Breast epithelium (tissue), 3 donors: ENCODE results near the gene TOX2.

Source experiments
- POLR2A ChIP-seq: fragments of 450-650 bp; IDR thresholded peaks from one replicate; pipeline ENCODE4 v1.6.1; 2016; ENCODE audit warnings: antibody characterized with exemption, mild to moderate bottlenecking, moderate library complexity
- POLR2AphosphoS5 ChIP-seq, 3 donors: sonication (generic); formaldehyde crosslinking; IDR thresholded peaks; one replicate each; pipeline ENCODE4 v1.6.1; 2017; ENCODE audit warnings: antibody characterized with exemption in 3 of 3
- TF ChIP-seq, protein P1 (sequence below), 3 donors: fragments of 450-650 bp; IDR thresholded peaks; one replicate each; pipeline ENCODE4 v1.5.1; 2016 to 2017; ENCODE audit warnings: antibody characterized with exemption in 3 of 3, mild to moderate bottlenecking in 3 of 3, moderate library complexity in 3 of 3

DNA sequence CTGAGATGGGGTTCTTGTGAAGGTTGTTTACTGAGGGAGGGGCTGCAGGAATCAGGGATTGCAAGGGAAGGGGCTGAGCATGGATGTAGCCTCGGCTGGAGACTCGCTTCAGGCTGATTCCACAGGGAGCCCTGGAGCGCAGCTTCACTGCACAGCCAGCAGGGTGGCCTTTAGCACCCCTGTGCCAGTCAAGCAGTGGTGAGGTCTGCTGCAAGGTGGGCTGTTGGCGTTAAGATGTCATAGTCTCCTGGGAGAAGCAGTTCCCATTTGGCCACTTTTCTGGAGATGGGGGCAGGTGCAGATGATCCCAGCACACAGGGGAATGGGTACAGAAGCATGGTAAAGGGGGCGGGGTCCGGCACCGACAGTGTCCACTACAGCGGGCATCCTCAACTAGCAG, 126.3 kb downstream of the TOX2 start:
- TF ChIP-seq, protein P1, sequence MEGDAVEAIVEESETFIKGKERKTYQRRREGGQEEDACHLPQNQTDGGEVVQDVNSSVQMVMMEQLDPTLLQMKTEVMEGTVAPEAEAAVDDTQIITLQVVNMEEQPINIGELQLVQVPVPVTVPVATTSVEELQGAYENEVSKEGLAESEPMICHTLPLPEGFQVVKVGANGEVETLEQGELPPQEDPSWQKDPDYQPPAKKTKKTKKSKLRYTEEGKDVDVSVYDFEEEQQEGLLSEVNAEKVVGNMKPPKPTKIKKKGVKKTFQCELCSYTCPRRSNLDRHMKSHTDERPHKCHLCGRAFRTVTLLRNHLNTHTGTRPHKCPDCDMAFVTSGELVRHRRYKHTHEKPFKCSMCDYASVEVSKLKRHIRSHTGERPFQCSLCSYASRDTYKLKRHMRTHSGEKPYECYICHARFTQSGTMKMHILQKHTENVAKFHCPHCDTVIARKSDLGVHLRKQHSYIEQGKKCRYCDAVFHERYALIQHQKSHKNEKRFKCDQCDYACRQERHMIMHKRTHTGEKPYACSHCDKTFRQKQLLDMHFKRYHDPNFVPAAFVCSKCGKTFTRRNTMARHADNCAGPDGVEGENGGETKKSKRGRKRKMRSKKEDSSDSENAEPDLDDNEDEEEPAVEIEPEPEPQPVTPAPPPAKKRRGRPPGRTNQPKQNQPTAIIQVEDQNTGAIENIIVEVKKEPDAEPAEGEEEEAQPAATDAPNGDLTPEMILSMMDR (IDR thresholded peaks at IDR 0.05), result no peak
- no peak for TF ChIP-seq POLR2A
- no peak for TF ChIP-seq POLR2AphosphoS5 (IDR thresholded peaks at IDR 0.05)
